Caco-2 (cell line): ENCODE data around the gene NSDHL. TPM values are rescaled to one million over a fixed set of nuclear protein-coding genes. Genes with fewer than 3 reads are reported as not detected.
"Not testable (repeated sequence)": the region's sequence is repeated elsewhere in the genome, so short reads cannot be mapped to it uniquely, and the experiment has no call there.

Experiments
- Bru-seq: library from RNA; stranded (reverse); fragments of 400-500 nt; gene quantifications from one replicate; lab custom pipeline; 2021; lab: Mats Ljungman, UMichigan
- BruChase-seq, 2 experiments: library from RNA; stranded (reverse); fragments of 400-500 nt; gene quantifications; one replicate each; lab custom pipeline; 2021; lab: Mats Ljungman, UMichigan
- BruUV-seq: library from RNA; stranded (reverse); fragments of 400-500 nt; replicated peaks from 2 replicates; lab custom pipeline; 2021; lab: Mats Ljungman, UMichigan
- CTCF ChIA-PET: fragments of 300-600 bp; sonication (Branson Sonifier 250); formaldehyde crosslinking; loops from one replicate; lab custom pipeline; 2022; ENCODE audit warnings: antibody characterized with exemption; lab: Charles Lee
- POLR2A ChIA-PET: fragments of 300-600 bp; sonication (Branson Sonifier 250); formaldehyde crosslinking; loops from one replicate; lab custom pipeline; 2022; ENCODE audit warnings: antibody characterized with exemption; lab: Charles Lee
- DNase-seq, 2 experiments: peaks; one replicate each; pipeline versions ENCODE4 v3.0.0 to v3.0.0-alpha.2; 2020 to 2022
- H3K27me3 ChIP-seq: replicated peaks from 2 replicates; pipeline ENCODE4 v1.6.0; 2011; ENCODE audit warnings: low read length; ENCODE audit not compliant: control insufficient read depth, insufficient read depth
- H3K36me3 ChIP-seq: 2 replicates; pipeline ENCODE4 v1.5.1; 2011; ENCODE audit warnings: low read length; ENCODE audit not compliant: control insufficient read depth, insufficient read depth
- H3K4me1 ChIP-seq: fragments of 250-450 bp; sonication (Bioruptor Pico); 2 replicates; pipeline ENCODE4 v1.5.1; 2020; ENCODE audit warnings: mild to moderate bottlenecking
- H3K4me3 ChIP-seq: 2 replicates; pipeline ENCODE4 v1.5.1; 2011; ENCODE audit warnings: low read depth, mild to moderate bottlenecking, control low read depth, low read length
- H3K9me3 ChIP-seq: fragments of 250-450 bp; sonication (Bioruptor Pico); 2 replicates; pipeline ENCODE4 v1.5.1; 2020; ENCODE audit warnings: mild to moderate bottlenecking, moderate library complexity
- H3K27ac Mint-ChIP-seq: one replicate; pipeline ENCODE4 v1.8.0; 2022; ENCODE audit warnings: mixed read lengths; ENCODE audit not compliant: unreplicated experiment
- H3K27me3 Mint-ChIP-seq: one replicate; pipeline ENCODE4 v1.8.0; 2022; ENCODE audit warnings: mixed read lengths; ENCODE audit not compliant: insufficient read depth, unreplicated experiment
- H3K36me3 Mint-ChIP-seq: one replicate; pipeline ENCODE4 v1.8.0; 2022; ENCODE audit warnings: mild to moderate bottlenecking, mixed read lengths; ENCODE audit not compliant: insufficient read depth, unreplicated experiment
- H3K4me1 Mint-ChIP-seq: one replicate; pipeline ENCODE4 v1.8.0; 2022; ENCODE audit warnings: low read depth, mixed read lengths; ENCODE audit not compliant: unreplicated experiment
- H3K4me3 Mint-ChIP-seq: one replicate; pipeline ENCODE4 v1.8.0; 2022; ENCODE audit warnings: mild to moderate bottlenecking, moderate library complexity, mixed read lengths; ENCODE audit not compliant: unreplicated experiment
- H3K9me3 Mint-ChIP-seq: one replicate; pipeline ENCODE4 v1.8.0; 2022; ENCODE audit warnings: mixed read lengths; ENCODE audit not compliant: unreplicated experiment
- intact Hi-C: fragments of 100-400 bp; cut with micrococcal nuclease; formaldehyde crosslinking; loops from one replicate; pipeline ENCODE4 v1.10.0; 2022; ENCODE audit not compliant: unreplicated experiment
- long read RNA-seq: library from polyadenylated mRNA; stranded (forward); transcript quantifications from one replicate; pipeline ENCODE4 v2.0.0, GENCODE V29; 2022
- total RNA-seq: library from RNA; stranded (reverse); gene quantifications from 2 replicates; pipeline ENCODE4 v1.2.3, GENCODE V29; 2022
- TF ChIP-seq, protein P1 (sequence below), 2 experiments: fragments of 200-600 bp in 1 of 2; IDR thresholded peaks; 1 replicate in 1 of 2; 2 replicates in 1 of 2; pipeline versions ENCODE4 v1.5.1 to v1.8.0; 2011 to 2022; ENCODE audit warnings: antibody characterized with exemption in 1 of 2, control low read depth in 1 of 2, inconsistent platforms in 1 of 2, low read depth in 1 of 2, low read length in 1 of 2, mild to moderate bottlenecking in 1 of 2, moderate library complexity in 1 of 2; ENCODE audit not compliant: insufficient read depth in 1 of 2, severe bottlenecking in 1 of 2, unreplicated experiment in 1 of 2

NSDHL gene
- total RNA-seq (30.5 and 34.9 TPM in 2 replicates), Bru-seq, nascent RNA (percentile 66 among the genes with signal in this experiment), BruChase-seq, experiment 1, labeled RNA remaining after a 2-hour chase (percentile 63 among the genes with signal in this experiment), BruChase-seq, experiment 2, labeled RNA remaining after a 6-hour chase (percentile 64 among the genes with signal in this experiment)
- long read RNA-seq, transcript NSDHL-203 (9 exons, 1,630 nt): minor isoform, 17 of 91 reads
- long read RNA-seq, transcript NSDHL-201 (8 exons, 1,929 nt): major isoform, 69 of 91 reads
- long read RNA-seq, partial matches to known transcripts: 3 of 91 reads
- long read RNA-seq, other reads (novel, unspliced or antisense): 2 of 91 reads

DNA sequence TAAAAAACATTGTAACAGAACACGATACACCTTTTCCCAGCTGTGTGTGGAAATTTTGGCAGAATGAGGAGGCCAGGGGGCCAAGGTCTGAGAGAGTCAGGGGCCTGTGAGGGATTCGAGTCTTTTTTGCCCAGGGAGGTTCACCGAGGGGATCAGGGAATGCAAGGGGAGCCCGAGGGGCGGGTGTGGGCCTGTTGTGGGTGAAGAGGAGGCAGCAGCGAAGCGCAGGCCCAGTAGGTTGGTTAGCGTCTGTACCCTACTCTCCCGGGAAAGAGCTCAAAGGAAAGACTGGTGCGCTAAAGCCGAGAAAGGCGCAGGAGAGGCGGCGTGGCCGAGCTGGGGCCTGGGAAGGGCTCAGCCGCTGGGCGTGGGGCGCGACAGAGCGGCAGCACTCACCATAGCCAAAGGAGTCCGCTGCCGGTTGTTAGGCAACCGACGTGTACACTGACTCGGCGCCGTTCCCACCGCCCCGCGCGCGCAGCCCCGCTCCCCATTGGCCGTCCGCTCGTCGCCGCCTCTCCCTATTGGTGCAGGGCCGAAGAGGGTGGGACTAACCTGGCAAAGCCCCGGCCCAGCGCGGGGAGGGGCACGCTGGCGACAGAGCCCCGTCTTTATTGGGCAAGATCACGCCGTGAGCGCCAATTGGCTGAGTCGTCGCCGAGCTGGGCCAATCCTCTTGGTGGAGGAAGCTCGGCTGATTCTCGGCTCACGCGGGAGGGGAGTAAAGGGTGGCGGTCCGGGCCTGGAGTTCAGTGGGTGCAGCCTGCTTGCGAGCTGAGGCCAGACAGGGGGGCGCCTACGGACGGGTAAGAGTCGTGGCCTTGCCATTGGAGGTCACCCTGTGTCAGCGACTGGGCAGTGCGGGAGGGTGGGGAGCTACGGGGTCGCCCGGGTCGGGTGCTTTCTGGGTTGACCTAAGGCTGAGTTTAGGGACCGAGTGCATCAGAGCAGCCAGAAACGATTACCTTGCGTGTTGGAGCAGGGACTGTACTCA lies at the start of gene NSDHL, which contains the start of gene CETN2:
Gene NSDHL (plus strand): TSS at position 752 of the 994 bp plus-strand sequence. CDS start 15,262 bp downstream, outside the sequence.
Gene CETN2 (minus strand): TSS at position 446 of the 994 bp plus-strand sequence. CDS start 47 bp downstream, at position 399.
- TF ChIP-seq, protein P1, sequence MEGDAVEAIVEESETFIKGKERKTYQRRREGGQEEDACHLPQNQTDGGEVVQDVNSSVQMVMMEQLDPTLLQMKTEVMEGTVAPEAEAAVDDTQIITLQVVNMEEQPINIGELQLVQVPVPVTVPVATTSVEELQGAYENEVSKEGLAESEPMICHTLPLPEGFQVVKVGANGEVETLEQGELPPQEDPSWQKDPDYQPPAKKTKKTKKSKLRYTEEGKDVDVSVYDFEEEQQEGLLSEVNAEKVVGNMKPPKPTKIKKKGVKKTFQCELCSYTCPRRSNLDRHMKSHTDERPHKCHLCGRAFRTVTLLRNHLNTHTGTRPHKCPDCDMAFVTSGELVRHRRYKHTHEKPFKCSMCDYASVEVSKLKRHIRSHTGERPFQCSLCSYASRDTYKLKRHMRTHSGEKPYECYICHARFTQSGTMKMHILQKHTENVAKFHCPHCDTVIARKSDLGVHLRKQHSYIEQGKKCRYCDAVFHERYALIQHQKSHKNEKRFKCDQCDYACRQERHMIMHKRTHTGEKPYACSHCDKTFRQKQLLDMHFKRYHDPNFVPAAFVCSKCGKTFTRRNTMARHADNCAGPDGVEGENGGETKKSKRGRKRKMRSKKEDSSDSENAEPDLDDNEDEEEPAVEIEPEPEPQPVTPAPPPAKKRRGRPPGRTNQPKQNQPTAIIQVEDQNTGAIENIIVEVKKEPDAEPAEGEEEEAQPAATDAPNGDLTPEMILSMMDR (IDR thresholded peaks at IDR 0.05; ENCODE audit: insufficient read depth in 1 of 2, low read depth in 1 of 2, low read length in 1 of 2, severe bottlenecking in 1 of 2, unreplicated experiment in 1 of 2): no peak
- CTCF ChIA-PET: interaction anchor here (0.8 to 1.3 kb wide), 2 partner anchors 9 to 10 kb away, joined by 3 to 4 read pairs; no protein-coding TSS in a partner anchor
- intact Hi-C loops: loop anchor here (5.0 kb wide), 1 partner anchor 97 kb away; no protein-coding TSS in a partner anchor
- Mint-ChIP-seq H3K36me3 (peaks cover 25% of the 10 kb centered on the region), H3K27ac (peak within 1 kb of the TSS; percentile 98), H3K4me3 (peak within 1 kb of the TSS; percentile 97), H3K9me3 (no peaks in the 10 kb centered on the region), H3K27me3 (no peaks in the 10 kb centered on the region), H3K4me1 (no peaks in the 10 kb centered on the region)
- BruUV-seq: TSS peak; percentile 55
- POLR2A ChIA-PET: interaction anchor here (0.6 to 1.2 kb wide), 2 partner anchors 9 to 111 kb away, joined by 4 to 8 read pairs; no protein-coding TSS in a partner anchor
- Histone ChIP-seq H3K4me3 (peak within 1 kb of the TSS; percentile 82), H3K27me3 (no peaks in the 10 kb centered on the region), H3K36me3 (no peaks in the 10 kb centered on the region; the same call in 1 of the 2 replicates), H3K4me1 (no peaks in the 10 kb centered on the region), H3K9me3 (no peaks in the 10 kb centered on the region)
- DNase-seq: peak; percentile 95

DNA sequence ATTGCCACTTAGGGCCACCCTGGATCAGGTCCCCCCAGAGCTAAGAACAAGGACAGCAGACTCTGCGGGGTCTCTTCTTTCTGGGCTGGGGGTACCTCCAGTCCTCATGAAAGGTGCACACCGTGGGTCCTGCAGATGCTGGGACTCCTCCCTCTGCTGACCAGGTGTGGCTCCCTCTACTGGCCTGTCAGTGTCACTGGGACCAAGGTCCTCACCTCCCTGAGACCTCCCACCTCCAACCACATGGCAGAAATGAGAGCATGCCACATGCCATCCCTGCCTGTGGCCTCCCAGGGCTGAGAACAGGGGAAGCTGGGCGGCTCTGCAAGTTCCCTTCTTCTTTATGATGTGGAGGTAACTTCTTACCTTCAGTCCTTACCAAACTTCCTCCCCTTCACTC lies 43.8 kb upstream of the NSDHL start:
- BruUV-seq, H3K27me3 Mint-ChIP-seq, H3K36me3 Mint-ChIP-seq, H3K4me1 ChIP-seq, H3K4me3 Mint-ChIP-seq, POLR2A ChIA-PET, H3K9me3 ChIP-seq, CTCF ChIA-PET, H3K9me3 Mint-ChIP-seq, H3K27ac Mint-ChIP-seq, H3K36me3 ChIP-seq, H3K27me3 ChIP-seq, H3K4me1 Mint-ChIP-seq, intact Hi-C loops, DNase-seq, H3K4me3 ChIP-seq: not testable (repeated sequence)

- Histone ChIP-seq H3K4me3 (no peak overlapping the region), H3K36me3 (no peaks in the 10 kb centered on the region), H3K27me3 (no peaks in the 10 kb centered on the region), H3K9me3 (no peaks in the 10 kb centered on the region), H3K4me1 (no peaks in the 10 kb centered on the region)
- Mint-ChIP-seq H3K27ac (no peak overlapping the region), H3K36me3 (no peaks in the 10 kb centered on the region), H3K4me1 (no peaks in the 10 kb centered on the region), H3K27me3 (peaks cover 13% of the 10 kb centered on the region), H3K9me3 (no peaks in the 10 kb centered on the region), H3K4me3 (no peak overlapping the region)
- no TSS peak for BruUV-seq
- intact Hi-C loops: no loop called here
- TF ChIP-seq, protein P1 (IDR thresholded peaks at IDR 0.05; ENCODE audit: insufficient read depth in 1 of 2, low read depth in 1 of 2, low read length in 1 of 2, severe bottlenecking in 1 of 2, unreplicated experiment in 1 of 2): no peak
- ChIA-PET CTCF (no interaction called here), POLR2A (no interaction called here)
- DNase-seq: no peak
Observed at GRCh38 chrX:152798945-152799344, 31.9 kb upstream of the NSDHL start.
